Stimulated activated CD4-positive, alpha-beta T cell treated with anti-CD3 and anti-CD28 coated beads, Interleukin-4, amount 100 ng/mL, for 1 hour (primary cell): ENCODE results near the gene HYLS1.
"Not testable (repeated sequence)": the region's sequence is repeated elsewhere in the genome, so short reads cannot be mapped to it uniquely, and the experiment has no call there.

Experiments used
- DNase-seq: peaks from one replicate; pipeline ENCODE4 v3.0.0-alpha.2; 2020

The HYLS1 gene

GRCh38 chr11:125903711-125904659 lies 16.5 kb downstream of the HYLS1 start, which contains the start of gene DDX25:
Gene DDX25 (plus strand): TSS chr11:125904508. CDS start chr11:125904518, 10 bp downstream.
- DNase-seq, result peak; percentile 17

- DNase-seq, result no peak
Observed at GRCh38 chr11:125904678-125905077, 17.2 kb downstream of the HYLS1 start.

- DNase-seq, result no peak
Observed at GRCh38 chr11:125910226-125910849, 22.9 kb downstream of the HYLS1 start.

GRCh38 chr11:125914601-125915000 lies 27.1 kb downstream of the HYLS1 start:
- not testable (repeated sequence) for DNase-seq

- DNase-seq, result no peak
Observed at GRCh38 chr11:125916683-125917347, 29.3 kb downstream of the HYLS1 start.

GRCh38 chr11:125918140-125918840 lies 30.8 kb downstream of the HYLS1 start:
- no peak for DNase-seq

GRCh38 chr11:125921042-125921441 lies 33.6 kb downstream of the HYLS1 start:
- DNase-seq, result no peak

- no peak for DNase-seq
Observed at GRCh38 chr11:125922156-125922555, 34.7 kb downstream of the HYLS1 start.

- peak; percentile 43 for DNase-seq
Observed at GRCh38 chr11:125923012-125923579, 35.6 kb downstream of the HYLS1 start.

- no peak for DNase-seq
Observed at GRCh38 chr11:125923633-125924032, 36.2 kb downstream of the HYLS1 start.

- DNase-seq, result no peak
Observed at GRCh38 chr11:125924384-125925007, 37.0 kb downstream of the HYLS1 start.

- DNase-seq, result no peak
Observed at GRCh38 chr11:125925247-125925740, 37.8 kb downstream of the HYLS1 start.

- DNase-seq, result no peak
Observed at GRCh38 chr11:125925804-125926203, 38.3 kb downstream of the HYLS1 start.

- no peak for DNase-seq
Observed at GRCh38 chr11:125926682-125927081, 39.2 kb downstream of the HYLS1 start.

GRCh38 chr11:125929445-125930075 lies 42.1 kb downstream of the HYLS1 start:
- DNase-seq, result no peak

- no peak for DNase-seq
Observed at GRCh38 chr11:125930076-125930450, 42.6 kb downstream of the HYLS1 start.

GRCh38 chr11:125931116-125931515 lies 43.6 kb downstream of the HYLS1 start:
- DNase-seq, result no peak

- no peak for DNase-seq
Observed at GRCh38 chr11:125931668-125932067, 44.2 kb downstream of the HYLS1 start.

- DNase-seq, result no peak
Observed at GRCh38 chr11:125932301-125932700, 44.8 kb downstream of the HYLS1 start.

GRCh38 chr11:125933030-125933813 lies 45.8 kb downstream of the HYLS1 start:
- no peak for DNase-seq
